Measurements from ENCODE around the gene C15orf40. TPM values are rescaled to one million over a fixed set of nuclear protein-coding genes. Genes with fewer than 3 reads are reported as not detected.

Gene C15orf40
- total and polyA plus RNA-seq, 9 of the 15 experiments (the other 6 are each of a cell fraction or from before 2014, with no cell fraction given) = 15.9 to 52.0 (median 27.0) TPM

DNA sequence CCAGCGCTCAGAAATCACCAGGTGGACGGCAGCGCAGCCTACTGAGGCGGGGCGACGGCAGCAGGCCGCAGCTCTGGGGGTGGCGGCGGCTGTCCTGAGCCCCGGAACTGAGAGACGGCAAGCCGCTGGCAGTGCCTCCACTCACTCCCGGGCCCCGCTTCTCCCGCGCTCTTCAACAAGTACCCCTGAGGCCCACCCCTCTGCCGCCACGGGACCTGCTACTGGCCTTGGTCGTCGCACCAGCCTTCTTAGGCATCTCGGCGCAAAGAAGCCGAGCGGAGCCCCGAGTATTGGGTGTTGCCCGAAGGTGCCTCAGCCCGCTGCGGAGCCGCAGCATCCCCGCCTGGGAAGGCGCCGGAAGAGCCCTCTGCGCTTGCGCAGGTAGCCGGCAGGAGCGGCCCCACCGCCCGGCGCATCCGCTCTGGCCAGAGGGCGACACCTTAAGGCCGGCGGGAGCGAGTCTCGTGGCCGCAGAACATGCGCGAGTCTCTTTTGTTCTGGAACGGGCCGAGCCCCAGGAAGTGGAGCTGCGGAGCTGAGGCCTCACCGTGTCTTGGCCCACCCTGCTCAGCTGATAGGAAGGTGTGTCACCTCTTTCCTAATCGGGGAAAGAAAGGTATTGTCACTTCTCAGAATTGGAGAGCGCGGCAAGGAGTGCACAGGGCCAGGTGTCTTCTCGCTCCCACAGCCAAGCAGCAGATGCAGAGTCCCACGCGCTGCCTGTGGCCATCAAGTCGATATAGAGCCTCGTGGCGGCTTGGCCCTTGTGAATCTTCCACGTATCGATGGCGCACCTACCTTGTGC lies at the start of gene C15orf40 (continued):
- TF ChIP-seq ZNF431 (CRISPR knock-in tag; IDR thresholded peaks at IDR 0.05) = peak; percentile 66; the same call in 1 of the 2 replicates
- TF ChIP-seq ZNF75A (CRISPR knock-in tag; IDR thresholded peaks at IDR 0.05) = no peak
- TF ChIP-seq TAF7 (tag; IDR thresholded peaks at IDR 0.05) = peak; percentile 64; the same call in 1 of the 2 replicates
- peak; percentile 95 for TF ChIP-seq POLR2G (IDR thresholded peaks at IDR 0.05; ENCODE audit: low read depth, low read length)
- peak; percentile 75; the same call in 1 of the 2 replicates for TF ChIP-seq RNF2 (IDR thresholded peaks at IDR 0.05)
- TF ChIP-seq, protein P1, sequence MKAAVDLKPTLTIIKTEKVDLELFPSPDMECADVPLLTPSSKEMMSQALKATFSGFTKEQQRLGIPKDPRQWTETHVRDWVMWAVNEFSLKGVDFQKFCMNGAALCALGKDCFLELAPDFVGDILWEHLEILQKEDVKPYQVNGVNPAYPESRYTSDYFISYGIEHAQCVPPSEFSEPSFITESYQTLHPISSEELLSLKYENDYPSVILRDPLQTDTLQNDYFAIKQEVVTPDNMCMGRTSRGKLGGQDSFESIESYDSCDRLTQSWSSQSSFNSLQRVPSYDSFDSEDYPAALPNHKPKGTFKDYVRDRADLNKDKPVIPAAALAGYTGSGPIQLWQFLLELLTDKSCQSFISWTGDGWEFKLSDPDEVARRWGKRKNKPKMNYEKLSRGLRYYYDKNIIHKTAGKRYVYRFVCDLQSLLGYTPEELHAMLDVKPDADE (conservative IDR thresholded peaks at IDR 0.05; ENCODE audit: control insufficient read depth, low read depth, low read length) = peak; percentile 90
- TF ChIP-seq NRF1 (conservative IDR thresholded peaks at IDR 0.05 in 1 of 2, IDR thresholded peaks at IDR 0.05 in 1 of 2) = peak; percentile 97 to 98
- 0 out of 2 replicates have a peak, but pooled peaks have one; percentile 26 for TF ChIP-seq KLF6 (CRISPR knock-in tag; IDR thresholded peaks at IDR 0.05; ENCODE audit: borderline replicate concordance)
- TF ChIP-seq TAF1 (IDR thresholded peaks at IDR 0.05; ENCODE audit: control insufficient read depth, extremely low read depth, insufficient read depth, low read length, severe bottlenecking) = peak; percentile 90
- peak; percentile 92 for TF ChIP-seq ETV5 (CRISPR knock-in tag; IDR thresholded peaks at IDR 0.05; ENCODE audit: low read depth)
- no peak for TF ChIP-seq DMBX1 (CRISPR knock-in tag; IDR thresholded peaks at IDR 0.05; ENCODE audit: borderline replicate concordance)
- TF ChIP-seq RBM22 (IDR thresholded peaks at IDR 0.05; ENCODE audit: low read depth, low read length, poor library complexity, severe bottlenecking) = no peak
- TF ChIP-seq ZNF785 (CRISPR knock-in tag; IDR thresholded peaks at IDR 0.05) = no peak
- peak in 1 of 2 experiments; percentile 82; a peak in 1 of 4 replicates for TF ChIP-seq FOXA3 (CRISPR knock-in tag; conservative IDR thresholded peaks at IDR 0.05 in 1 of 2, IDR thresholded peaks at IDR 0.05 in 1 of 2)
- no peak for TF ChIP-seq SMAD3 (CRISPR knock-in tag; conservative IDR thresholded peaks at IDR 0.05)
- TF ChIP-seq, protein P2, sequence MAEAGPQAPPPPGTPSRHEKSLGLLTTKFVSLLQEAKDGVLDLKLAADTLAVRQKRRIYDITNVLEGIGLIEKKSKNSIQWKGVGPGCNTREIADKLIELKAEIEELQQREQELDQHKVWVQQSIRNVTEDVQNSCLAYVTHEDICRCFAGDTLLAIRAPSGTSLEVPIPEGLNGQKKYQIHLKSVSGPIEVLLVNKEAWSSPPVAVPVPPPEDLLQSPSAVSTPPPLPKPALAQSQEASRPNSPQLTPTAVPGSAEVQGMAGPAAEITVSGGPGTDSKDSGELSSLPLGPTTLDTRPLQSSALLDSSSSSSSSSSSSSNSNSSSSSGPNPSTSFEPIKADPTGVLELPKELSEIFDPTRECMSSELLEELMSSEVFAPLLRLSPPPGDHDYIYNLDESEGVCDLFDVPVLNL (CRISPR knock-in tag; IDR thresholded peaks at IDR 0.05; ENCODE audit: low read depth) = no peak
- TF ChIP-seq, protein P3, sequence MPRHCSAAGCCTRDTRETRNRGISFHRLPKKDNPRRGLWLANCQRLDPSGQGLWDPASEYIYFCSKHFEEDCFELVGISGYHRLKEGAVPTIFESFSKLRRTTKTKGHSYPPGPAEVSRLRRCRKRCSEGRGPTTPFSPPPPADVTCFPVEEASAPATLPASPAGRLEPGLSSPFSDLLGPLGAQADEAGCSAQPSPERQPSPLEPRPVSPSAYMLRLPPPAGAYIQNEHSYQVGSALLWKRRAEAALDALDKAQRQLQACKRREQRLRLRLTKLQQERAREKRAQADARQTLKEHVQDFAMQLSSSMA (CRISPR knock-in tag; IDR thresholded peaks at IDR 0.05) = no peak
- TF ChIP-seq, protein P4, sequence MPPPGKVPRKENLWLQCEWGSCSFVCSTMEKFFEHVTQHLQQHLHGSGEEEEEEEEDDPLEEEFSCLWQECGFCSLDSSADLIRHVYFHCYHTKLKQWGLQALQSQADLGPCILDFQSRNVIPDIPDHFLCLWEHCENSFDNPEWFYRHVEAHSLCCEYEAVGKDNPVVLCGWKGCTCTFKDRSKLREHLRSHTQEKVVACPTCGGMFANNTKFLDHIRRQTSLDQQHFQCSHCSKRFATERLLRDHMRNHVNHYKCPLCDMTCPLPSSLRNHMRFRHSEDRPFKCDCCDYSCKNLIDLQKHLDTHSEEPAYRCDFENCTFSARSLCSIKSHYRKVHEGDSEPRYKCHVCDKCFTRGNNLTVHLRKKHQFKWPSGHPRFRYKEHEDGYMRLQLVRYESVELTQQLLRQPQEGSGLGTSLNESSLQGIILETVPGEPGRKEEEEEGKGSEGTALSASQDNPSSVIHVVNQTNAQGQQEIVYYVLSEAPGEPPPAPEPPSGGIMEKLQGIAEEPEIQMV (tag; conservative IDR thresholded peaks at IDR 0.05; ENCODE audit: low read depth) = no peak
- no peak for TF ChIP-seq ZNF384 (IDR thresholded peaks at IDR 0.05; ENCODE audit: low read depth, low read length)
- TF ChIP-seq YY1 (IDR thresholded peaks at IDR 0.05; ENCODE audit: borderline replicate concordance in 1 of 3, control insufficient read depth in 1 of 3, extremely low read depth in 1 of 3, insufficient read depth in 3 of 3, insufficient read length in 1 of 3, insufficient replicate concordance in 2 of 3, low read depth in 1 of 3, low read length in 2 of 3) = peak in 2 of 3 experiments; percentile 72 to 73
- TF ChIP-seq RBM34 (IDR thresholded peaks at IDR 0.05; ENCODE audit: borderline replicate concordance, insufficient read depth, low read length) = no peak

Measured in K562 (cell line).